MCF 10A (cell line): ENCODE measurements around the gene ITGB3BP. TPM values are rescaled to one million over a fixed set of nuclear protein-coding genes. Genes with fewer than 3 reads are reported as not detected.
"Not testable (repeated sequence)": the region's sequence is repeated elsewhere in the genome, so short reads cannot be mapped to it uniquely, and the experiment has no call there.

ENCODE experiments used
- BruUV-seq: library from RNA; stranded (reverse); fragments of 400-500 nt; replicated peaks from 2 replicates; lab custom pipeline; 2021; lab: Mats Ljungman, UMichigan
- CTCF ChIA-PET: fragments of 300-600 bp; sonication (Branson Sonifier 250); formaldehyde crosslinking; extraction: SDS; loops from one replicate; lab custom pipeline; 2021; ENCODE audit warnings: antibody characterized with exemption, inconsistent platforms; lab: Yijun Ruan, JAX
- POLR2A ChIA-PET: fragments of 300-600, 350-650 bp; sonication (Branson Sonifier 250); formaldehyde crosslinking; extraction: SDS; loops from one replicate; lab custom pipeline; 2020; ENCODE audit warnings: antibody characterized with exemption, inconsistent platforms; lab: Yijun Ruan, JAX
- DNase-seq: peaks from one replicate; pipeline ENCODE4 v3.0.0-alpha.2; 2018; ENCODE audit not compliant: unreplicated experiment
- H3K27ac Mint-ChIP-seq: one replicate; pipeline ENCODE4 v1.8.0; 2022; ENCODE audit warnings: mild to moderate bottlenecking, low read depth, mixed read lengths; ENCODE audit not compliant: unreplicated experiment
- H3K27me3 Mint-ChIP-seq: one replicate; pipeline ENCODE4 v1.8.0; 2022; ENCODE audit warnings: mixed read lengths; ENCODE audit not compliant: insufficient read depth, unreplicated experiment
- H3K36me3 Mint-ChIP-seq: one replicate; pipeline ENCODE4 v1.8.0; 2022; ENCODE audit warnings: mild to moderate bottlenecking, moderate library complexity, mixed read lengths; ENCODE audit not compliant: insufficient read depth, unreplicated experiment
- H3K4me1 Mint-ChIP-seq: one replicate; pipeline ENCODE4 v1.8.0; 2022; ENCODE audit warnings: mixed read lengths; ENCODE audit not compliant: insufficient read depth, unreplicated experiment
- H3K4me3 Mint-ChIP-seq: one replicate; pipeline ENCODE4 v1.8.0; 2022; ENCODE audit warnings: mild to moderate bottlenecking, moderate library complexity, mixed read lengths; ENCODE audit not compliant: unreplicated experiment
- H3K9me3 Mint-ChIP-seq: one replicate; pipeline ENCODE4 v1.8.0; 2022; ENCODE audit warnings: mixed read lengths; ENCODE audit not compliant: unreplicated experiment
- CTCF ChIP-seq: fragments of 200-600 bp; IDR thresholded peaks from one replicate; pipeline ENCODE4 v1.8.0; 2022; ENCODE audit warnings: antibody characterized with exemption, mild to moderate bottlenecking; ENCODE audit not compliant: unreplicated experiment
- intact Hi-C: fragments of 100-400 bp; cut with micrococcal nuclease; formaldehyde crosslinking; loops from 2 replicates; pipeline ENCODE4 v1.14.1; 2022
- total RNA-seq: library from RNA; stranded (reverse); gene quantifications from 2 replicates; pipeline ENCODE4 v1.2.3, GENCODE V29; 2022

Gene ITGB3BP
- total RNA-seq, 1 experiment from 2014 or later: 31.8 TPM

- CTCF ChIA-PET: interaction anchor here (0.6 kb wide), 1 partner anchor 36 kb away, joined by 3 read pairs; the partner anchor contains the start of genes EFCAB7 and ITGB3BP
- Mint-ChIP-seq H3K4me3 (no peak overlapping the region), H3K9me3 (no peaks in the 10 kb centered on the region), H3K27me3 (no peaks in the 10 kb centered on the region), H3K36me3 (peaks cover 8% of the 10 kb centered on the region), H3K27ac (no peak overlapping the region), H3K4me1 (peaks cover 2% of the 10 kb centered on the region)
- TF ChIP-seq CTCF: no peak
- DNase-seq: peak; percentile 48
- no TSS peak for BruUV-seq
- intact Hi-C loops: no loop called here
- POLR2A ChIA-PET: interaction anchor here (1.4 to 1.6 kb wide), 2 partner anchors 10 to 35 kb away, joined by 3 to 4 read pairs; no protein-coding TSS in a partner anchor
Measured at GRCh38 chr1:63487336-63488065, 35.5 kb downstream of the ITGB3BP start.

GRCh38 chr1:63486629-63487028, 36.4 kb downstream of the ITGB3BP start:
- no peak for TF ChIP-seq CTCF
- Mint-ChIP-seq H3K9me3 (no peaks in the 10 kb centered on the region), H3K4me3 (no peak overlapping the region), H3K4me1 (no peaks in the 10 kb centered on the region), H3K27me3 (no peaks in the 10 kb centered on the region), H3K36me3 (peaks cover 8% of the 10 kb centered on the region), H3K27ac (no peak overlapping the region)
- ChIA-PET CTCF (interaction anchor here (0.6 kb wide), 1 partner anchor 37 kb away, joined by 3 read pairs; the partner anchor contains the start of genes EFCAB7 and ITGB3BP), POLR2A (interaction anchor here (1.4 kb wide), 1 partner anchor 35 kb away, joined by 3 read pairs; no protein-coding TSS in a partner anchor)
- no TSS peak for BruUV-seq
- DNase-seq: no peak
- intact Hi-C loops: no loop called here

GRCh38 chr1:63480057-63480456, 43.0 kb downstream of the ITGB3BP start:
- Mint-ChIP-seq H3K9me3 (no peaks in the 10 kb centered on the region), H3K4me1 (no peaks in the 10 kb centered on the region), H3K27ac (no peak overlapping the region), H3K4me3 (no peak overlapping the region), H3K27me3 (no peaks in the 10 kb centered on the region), H3K36me3 (no peaks in the 10 kb centered on the region)
- intact Hi-C loops: no loop called here
- DNase-seq: no peak
- BruUV-seq: no TSS peak
- no peak for TF ChIP-seq CTCF
- CTCF ChIA-PET: no interaction called here
- POLR2A ChIA-PET: no interaction called here

GRCh38 chr1:63475761-63476160, 47.3 kb downstream of the ITGB3BP start:
- Mint-ChIP-seq H3K9me3 (no peaks in the 10 kb centered on the region), H3K4me1 (no peaks in the 10 kb centered on the region), H3K27me3 (no peaks in the 10 kb centered on the region), H3K27ac (no peak overlapping the region), H3K36me3 (no peaks in the 10 kb centered on the region), H3K4me3 (no peak overlapping the region)
- ChIA-PET CTCF (interaction anchor here (0.7 to 0.8 kb wide), 3 partner anchors 17 to 149 kb away, joined by 3 read pairs; no protein-coding TSS in a partner anchor), POLR2A (interaction anchor here (0.6 to 2.0 kb wide), 2 partner anchors 9 to 773 kb away, joined by 4 read pairs; no protein-coding TSS in a partner anchor)
- BruUV-seq: no TSS peak
- DNase-seq: peak; percentile 9
- TF ChIP-seq CTCF: no peak
- intact Hi-C loops: no loop called here

GRCh38 chr1:63468683-63469082, 54.3 kb downstream of the ITGB3BP start:
- H3K36me3 Mint-ChIP-seq, H3K27ac Mint-ChIP-seq, H3K4me1 Mint-ChIP-seq, H3K4me3 Mint-ChIP-seq, H3K9me3 Mint-ChIP-seq, DNase-seq, H3K27me3 Mint-ChIP-seq, BruUV-seq, intact Hi-C loops: not testable (repeated sequence)
- ChIA-PET POLR2A (interaction anchor here (0.7 kb wide), 1 partner anchor 433 kb away, joined by 4 read pairs; no protein-coding TSS in a partner anchor), CTCF (interaction anchor here (0.6 to 1.1 kb wide), 3 partner anchors 27 to 142 kb away, joined by 3 to 4 read pairs (median 3); no protein-coding TSS in a partner anchor)
